K562 (cell line): Measurements from ENCODE around the gene GOLGA2. TPM values are rescaled to one million over a fixed set of nuclear protein-coding genes. Genes with fewer than 3 reads are reported as not detected.

ENCODE experiments used
- ARID2 ChIP-seq: fragments of 450-650 bp; IDR thresholded peaks from 2 replicates; pipeline ENCODE4 v1.6.1; 2017; ENCODE audit warnings: antibody characterized with exemption, mild to moderate bottlenecking
- ARID3B ChIP-seq: fragments of 250-450 bp; sonication (Bioruptor Pico); IDR thresholded peaks from 2 replicates; pipeline ENCODE4 v1.4.0; 2020; ENCODE audit warnings: borderline replicate concordance
- ATF4 ChIP-seq: fragments of 450-650 bp; formaldehyde crosslinking; IDR thresholded peaks from 2 replicates; pipeline ENCODE4 v1.4.0; 2022; ENCODE audit warnings: mild to moderate bottlenecking, moderate library complexity
- ERF ChIP-seq: fragments of 450-650 bp; formaldehyde crosslinking; IDR thresholded peaks from 2 replicates; pipeline ENCODE4 v1.4.0; 2020; ENCODE audit warnings: mild to moderate bottlenecking, mixed read lengths
- JUND ChIP-seq, 2 experiments: IDR thresholded peaks; 2 replicates in 1 of 2; 3 replicates in 1 of 2; pipeline ENCODE4 v1.6.1; 2011; ENCODE audit warnings: borderline replicate concordance in 2 of 2, low read depth in 2 of 2, low read length in 2 of 2, improper control_type of control experiment in 1 of 2, missing biosample characterization in 1 of 2, missing genetic modification characterization in 1 of 2, missing genetic modification reagents in 1 of 2
- MAFF ChIP-seq: IDR thresholded peaks from 2 replicates; pipeline ENCODE4 v1.6.1; 2012; ENCODE audit warnings: low read length, improper control_type of control experiment
- MNT ChIP-seq, 2 experiments: fragments of 450-650 bp; conservative IDR thresholded peaks; 2 replicates each; pipeline ENCODE4 v1.6.1; 2017; ENCODE audit warnings: mild to moderate bottlenecking in 2 of 2, moderate library complexity in 2 of 2
- RBFOX2 ChIP-seq: fragments of 200-400 bp; formaldehyde crosslinking; IDR thresholded peaks from 2 replicates; pipeline ENCODE4 v1.6.1; 2017; ENCODE audit warnings: low read depth, mild to moderate bottlenecking, low read length, moderate library complexity
- RBM15 ChIP-seq: fragments of 200-400 bp; formaldehyde crosslinking; IDR thresholded peaks from 2 replicates; pipeline ENCODE4 v1.6.1; 2018; ENCODE audit warnings: mild to moderate bottlenecking, low read length, moderate library complexity; ENCODE audit not compliant: insufficient read depth
- SAP30 ChIP-seq: fragments of 200-600 bp; sonication (generic); IDR thresholded peaks from 2 replicates; pipeline ENCODE4 v1.6.1; 2012; ENCODE audit warnings: borderline replicate concordance, low read depth, mild to moderate bottlenecking, moderate library complexity, low read length, control low read depth, inconsistent platforms; ENCODE audit not compliant: insufficient read depth, poor library complexity, severe bottlenecking
- SIN3A ChIP-seq, 2 experiments: fragments of 150-350 bp in 1 of 2; IDR thresholded peaks; 2 replicates each; pipeline ENCODE4 v1.6.1; 2011 to 2016; ENCODE audit warnings: borderline replicate concordance in 2 of 2, low read depth in 2 of 2, low read length in 2 of 2, mild to moderate bottlenecking in 2 of 2, moderate library complexity in 2 of 2; ENCODE audit not compliant: control insufficient read depth in 1 of 2
- SMARCC2 ChIP-seq: fragments of 450-650 bp; IDR thresholded peaks from 2 replicates; pipeline ENCODE4 v1.6.1; 2017; ENCODE audit warnings: antibody characterized with exemption, moderate library complexity, mild to moderate bottlenecking, low read depth
- SREBF2 ChIP-seq: sonication (generic); formaldehyde crosslinking; IDR thresholded peaks from 2 replicates; pipeline ENCODE4 v1.4.0; 2020; ENCODE audit warnings: mild to moderate bottlenecking, missing genetic modification reagents
- TEAD2 ChIP-seq: fragments of 450-650 bp; IDR thresholded peaks from 2 replicates; pipeline ENCODE4 v1.6.1; 2016; ENCODE audit warnings: missing genetic modification characterization, control low read depth, missing compliant biosample characterization
- UBTF ChIP-seq, 2 experiments: IDR thresholded peaks; 2 replicates each; pipeline ENCODE4 v1.6.1; 2012; ENCODE audit warnings: improper control_type of control experiment in 2 of 2, low read depth in 2 of 2, low read length in 2 of 2, borderline replicate concordance in 1 of 2
- ZKSCAN1 ChIP-seq: fragments of 150-350 bp; IDR thresholded peaks from 2 replicates; pipeline ENCODE4 v1.6.1; 2016; ENCODE audit warnings: low read depth, low read length
- ZNF12 ChIP-seq: sonication (generic); formaldehyde crosslinking; IDR thresholded peaks from 2 replicates; pipeline ENCODE4 v1.4.0; 2020; ENCODE audit warnings: mild to moderate bottlenecking, missing genetic modification reagents
- ZNF239 ChIP-seq: fragments of 250-450 bp; sonication (Bioruptor Pico); IDR thresholded peaks from 2 replicates; pipeline ENCODE4 v1.4.0; 2020; ENCODE audit warnings: mild to moderate bottlenecking
- ZNF282 ChIP-seq: sonication (generic); formaldehyde crosslinking; IDR thresholded peaks from 2 replicates; pipeline ENCODE4 v1.8.1; 2023; ENCODE audit warnings: missing genetic modification reagents
- polyA plus RNA-seq, 8 experiments: library from polyadenylated mRNA; depleted of rRNA in 4 of 8; stranded (reverse) in 5 of 8; unstranded in 3 of 8; fragments of >200 nt; fragmentation: Nextera tagmentation in 2 of 8; fragmentation: Illumina TruSeq in 1 of 8; extraction: Ambion mirVana in 2 of 8; extraction: Trizol in 1 of 8; gene quantifications; 2 replicates each; pipeline versions ENCODE4 v1.2.1 to v1.2.3, GENCODE V29; 2011 to 2014; ENCODE audit warnings: inconsistent platforms in 1 of 8, missing spikeins in 1 of 8
- total RNA-seq, 7 experiments: library from RNA; depleted of rRNA in 6 of 7; stranded (reverse); fragments of >200 nt in 6 of 7; fragmentation: Illumina TruSeq in 2 of 7; extraction: Trizol in 2 of 7; gene quantifications; 2 replicates each; pipeline versions ENCODE4 v1.2.1 to v1.2.3, GENCODE V29; 2011 to 2021; ENCODE audit warnings: low replicate concordance in 1 of 7

The GOLGA2 gene
- total and polyA plus RNA-seq, 9 of the 15 experiments (the other 6 are each of a cell fraction or from before 2014, with no cell fraction given) = 15.7 to 138 (median 76.0) TPM

- TF ChIP-seq MNT (conservative IDR thresholded peaks at IDR 0.05) = no peak
- no peak for TF ChIP-seq ZNF12 (CRISPR knock-in tag)
- TF ChIP-seq RBFOX2 = no peak
- TF ChIP-seq ERF (CRISPR knock-in tag) = peak; percentile 70; the same call in 1 of the 2 replicates
- TF ChIP-seq ZNF239 (CRISPR knock-in tag) = 0 out of 2 replicates have a peak, but pooled peaks have one; percentile 5
- peak; percentile 93 for TF ChIP-seq SAP30
- peak; percentile 81; the same call in 1 of the 2 replicates for TF ChIP-seq TEAD2 (tag)
- peak; percentile 74 for TF ChIP-seq JUND (IDR thresholded peaks at IDR 0.05; ENCODE audit: borderline replicate concordance, low read depth, low read length)
- TF ChIP-seq JUND (tag; IDR thresholded peaks at IDR 0.05; ENCODE audit: borderline replicate concordance, low read depth, low read length) = peak; percentile 79; the same call in 2 of the 3 replicates
- TF ChIP-seq SREBF2 (CRISPR knock-in tag) = no peak
- no peak for TF ChIP-seq ARID2
- no peak for TF ChIP-seq ZNF282 (CRISPR knock-in tag)
- TF ChIP-seq MAFF = no peak
- 0 out of 2 replicates have a peak, but pooled peaks have one; percentile 66 for TF ChIP-seq ARID3B (CRISPR knock-in tag)
- TF ChIP-seq ZKSCAN1 = peak; percentile 51; the same call in 1 of the 2 replicates
- TF ChIP-seq UBTF (IDR thresholded peaks at IDR 0.05; ENCODE audit: borderline replicate concordance in 1 of 2, low read depth in 2 of 2, low read length in 2 of 2) = 0 out of 4 replicates have a peak, but pooled peaks of 1 of the 2 experiments have one; percentile 11
- TF ChIP-seq SIN3A (IDR thresholded peaks at IDR 0.05; ENCODE audit: borderline replicate concordance in 2 of 2, control insufficient read depth in 1 of 2, low read depth in 2 of 2, low read length in 2 of 2) = peak in 1 of 2 experiments; percentile 98; a peak in 2 of 4 replicates
- 0 out of 2 replicates have a peak, but pooled peaks have one; percentile 22 for TF ChIP-seq ATF4
- no peak for TF ChIP-seq SMARCC2
- no peak for TF ChIP-seq RBM15
Measured at GRCh38 chr9:128275198-128276007, at the start of gene GOLGA2 (continued).
